Peyer's patch (tissue), 4 donors: Measurements from ENCODE around the gene SPATA4.
A peak's percentile ranks its signal among the peaks of the same experiment; 100 is the strongest.

ENCODE experiments used
- CTCF ChIP-seq, 6 experiments: fragments of 450-650 bp in 4 of 6; fragments of 200-600 bp in 2 of 6; sonication (generic) in 1 of 6; IDR thresholded peaks; one replicate each; pipeline ENCODE4 v1.5.1; 2017 to 2019; ENCODE audit warnings: antibody characterized with exemption in 6 of 6, mild to moderate bottlenecking in 3 of 6, moderate library complexity in 1 of 6
- POLR2A ChIP-seq, 2 donors: fragments of 450-650 bp; IDR thresholded peaks; one replicate each; pipeline ENCODE4 v1.5.1; 2017; ENCODE audit warnings: antibody characterized with exemption in 2 of 2, mild to moderate bottlenecking in 2 of 2, moderate library complexity in 2 of 2

- TF ChIP-seq CTCF (IDR thresholded peaks at IDR 0.05) (peak in 1 of 6 experiments; percentile 3), POLR2A (IDR thresholded peaks at IDR 0.05) (peak; percentile 13 to 27)
Measured at GRCh38 chr4:176195184-176195978, at the start of gene SPATA4.
